GM23338 (cell line): ENCODE results near the gene TRHDE. TPM values are rescaled to one million over a fixed set of nuclear protein-coding genes. Genes with fewer than 3 reads are reported as not detected.

Source experiments
- ATAC-seq: fragments of 200-7000 bp; cut with Tn5 transposase; 3 replicates; pipeline ENCODE4 v1.9.1; 2020
- DNase-seq: peaks from one replicate; pipeline ENCODE4 v3.0.0-alpha.2; 2015; ENCODE audit warnings: low spot score
- H2AFZ ChIP-seq: fragments of 200-600 bp; sonication (generic); 2 replicates; pipeline ENCODE4 v1.8.0; 2016; ENCODE audit warnings: antibody characterized with exemption, mild to moderate bottlenecking, moderate library complexity
- H3F3A ChIP-seq: fragments of 200-600 bp; sonication (generic); replicated peaks from 2 replicates; pipeline ENCODE4 v1.8.0; 2017; ENCODE audit warnings: antibody characterized with exemption, mixed run types, low read depth
- H3K27ac ChIP-seq: fragments of 200-600 bp; sonication (generic); 2 replicates; pipeline ENCODE4 v1.6.1; 2016; ENCODE audit warnings: low read depth
- H3K27me3 ChIP-seq: fragments of 200-600 bp; sonication (generic); 2 replicates; pipeline ENCODE4 v1.8.0; 2016; ENCODE audit warnings: mild to moderate bottlenecking, mixed run types, moderate library complexity; ENCODE audit not compliant: insufficient read depth
- H3K36me3 ChIP-seq: fragments of 200-600 bp; sonication (generic); 2 replicates; pipeline ENCODE4 v1.8.0; 2016; ENCODE audit warnings: mild to moderate bottlenecking; ENCODE audit not compliant: insufficient read depth
- H3K4me1 ChIP-seq: fragments of 200-600 bp; sonication (generic); 2 replicates; pipeline ENCODE4 v1.8.0; 2016; ENCODE audit warnings: mild to moderate bottlenecking, moderate library complexity; ENCODE audit not compliant: insufficient read depth
- H3K4me2 ChIP-seq: fragments of 200-600 bp; sonication (generic); 2 replicates; pipeline ENCODE4 v1.7.1; 2017; ENCODE audit warnings: mixed run types
- H3K4me3 ChIP-seq: fragments of 200-600 bp; sonication (generic); 2 replicates; pipeline ENCODE4 v1.6.1; 2016; ENCODE audit warnings: mixed run types
- H3K79me2 ChIP-seq: fragments of 200-600 bp; sonication (generic); replicated peaks from 2 replicates; pipeline ENCODE4 v1.8.0; 2017; ENCODE audit warnings: mild to moderate bottlenecking; ENCODE audit not compliant: insufficient read depth
- H3K9me2 ChIP-seq: fragments of 200-600 bp; sonication (generic); 2 replicates; pipeline ENCODE4 v1.8.0; 2017; ENCODE audit not compliant: insufficient read depth
- H4K20me1 ChIP-seq: fragments of 200-600 bp; sonication (generic); replicated peaks from 2 replicates; pipeline ENCODE4 v1.8.0; 2017; ENCODE audit warnings: mild to moderate bottlenecking; ENCODE audit not compliant: insufficient read depth
- H3K27ac Mint-ChIP-seq: 2 replicates; pipeline ENCODE4 v1.8.0; 2020; ENCODE audit warnings: inconsistent platforms, mild to moderate bottlenecking, moderate library complexity, mixed read lengths
- H3K27me3 Mint-ChIP-seq: 3 replicates; pipeline ENCODE4 v1.8.0; 2022; ENCODE audit warnings: low read depth, mild to moderate bottlenecking, moderate library complexity, mixed read lengths, inconsistent platforms; ENCODE audit not compliant: insufficient read depth, poor library complexity
- H3K36me3 Mint-ChIP-seq: 3 replicates; pipeline ENCODE4 v1.8.0; 2021; ENCODE audit warnings: low read depth, mild to moderate bottlenecking, inconsistent platforms, moderate library complexity, mixed read lengths
- H3K4me1 Mint-ChIP-seq: 3 replicates; pipeline ENCODE4 v1.8.0; 2020; ENCODE audit warnings: mild to moderate bottlenecking, inconsistent platforms, mixed read lengths
- H3K4me3 Mint-ChIP-seq: 3 replicates; pipeline ENCODE4 v1.8.0; 2021; ENCODE audit warnings: moderate library complexity, mild to moderate bottlenecking, inconsistent platforms, mixed read lengths
- H3K9me3 Mint-ChIP-seq: 3 replicates; pipeline ENCODE4 v1.8.0; 2020; ENCODE audit warnings: moderate library complexity, mild to moderate bottlenecking, inconsistent platforms, mixed read lengths
- JUNB ChIP-seq: IDR thresholded peaks from one replicate; pipeline ENCODE4 v1.6.1; 2016; ENCODE audit warnings: antibody characterized with exemption; ENCODE audit not compliant: unreplicated experiment
- POLR2AphosphoS5 ChIP-seq: IDR thresholded peaks from 2 replicates; pipeline ENCODE4 v1.6.1; 2016; ENCODE audit warnings: antibody characterized with exemption, low read depth
- STAT1 ChIP-seq: IDR thresholded peaks from one replicate; pipeline ENCODE4 v1.6.1; 2016; ENCODE audit warnings: antibody characterized with exemption; ENCODE audit not compliant: unreplicated experiment
- ZNF114 ChIP-seq: fragments of 250-450 bp; sonication (Bioruptor Pico); IDR thresholded peaks from 2 replicates; pipeline ENCODE4 v1.5.0; 2020; ENCODE audit warnings: mild to moderate bottlenecking, moderate library complexity
- polyA plus RNA-seq: library from polyadenylated mRNA; unstranded; fragments of >200 nt; fragmentation: Nextera tagmentation; extraction: Ambion mirVana; gene quantifications from 2 replicates; pipeline ENCODE4 v1.2.1, GENCODE V29; 2016
- total RNA-seq: library from RNA; depleted of rRNA; stranded (reverse); fragments of >200 nt; shearing (Covaris generic); gene quantifications from 2 replicates; pipeline ENCODE4 v1.2.3, GENCODE V29; 2014
- TF ChIP-seq, protein P1 (sequence below): fragments of 250-450 bp; sonication (Bioruptor Pico); IDR thresholded peaks from 2 replicates; pipeline ENCODE4 v1.5.0; 2020; ENCODE audit warnings: mild to moderate bottlenecking, moderate library complexity
- TF ChIP-seq, protein P2 (sequence below): IDR thresholded peaks from 2 replicates; pipeline ENCODE4 v1.6.1; 2016; ENCODE audit warnings: antibody characterized with exemption

Gene TRHDE
- total and polyA plus RNA-seq, 2 experiments from 2014 or later = 1.3 to 7.7 TPM

DNA sequence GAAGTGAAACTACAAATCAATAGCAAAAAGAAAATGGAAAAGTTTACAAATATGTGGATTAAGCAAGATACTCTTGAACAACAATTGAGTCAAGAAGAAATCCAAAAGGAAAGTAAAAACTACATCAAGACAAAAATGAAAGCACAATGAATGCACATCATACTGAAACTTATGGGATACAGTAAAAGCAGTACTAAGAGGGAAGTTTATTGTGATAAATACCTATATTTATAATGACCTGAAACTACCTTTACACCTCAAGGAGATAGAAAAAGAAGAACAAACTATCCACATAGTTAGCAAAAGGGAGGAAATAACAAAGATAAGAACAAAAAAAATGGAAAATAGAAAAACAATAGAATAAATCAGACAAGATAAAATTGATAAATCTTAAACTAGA is 375.0 kb downstream of the TRHDE start:
- H3K4me2 ChIP-seq = no peak overlapping the region
- TF ChIP-seq POLR2AphosphoS5 = no peak
- TF ChIP-seq, protein P1, sequence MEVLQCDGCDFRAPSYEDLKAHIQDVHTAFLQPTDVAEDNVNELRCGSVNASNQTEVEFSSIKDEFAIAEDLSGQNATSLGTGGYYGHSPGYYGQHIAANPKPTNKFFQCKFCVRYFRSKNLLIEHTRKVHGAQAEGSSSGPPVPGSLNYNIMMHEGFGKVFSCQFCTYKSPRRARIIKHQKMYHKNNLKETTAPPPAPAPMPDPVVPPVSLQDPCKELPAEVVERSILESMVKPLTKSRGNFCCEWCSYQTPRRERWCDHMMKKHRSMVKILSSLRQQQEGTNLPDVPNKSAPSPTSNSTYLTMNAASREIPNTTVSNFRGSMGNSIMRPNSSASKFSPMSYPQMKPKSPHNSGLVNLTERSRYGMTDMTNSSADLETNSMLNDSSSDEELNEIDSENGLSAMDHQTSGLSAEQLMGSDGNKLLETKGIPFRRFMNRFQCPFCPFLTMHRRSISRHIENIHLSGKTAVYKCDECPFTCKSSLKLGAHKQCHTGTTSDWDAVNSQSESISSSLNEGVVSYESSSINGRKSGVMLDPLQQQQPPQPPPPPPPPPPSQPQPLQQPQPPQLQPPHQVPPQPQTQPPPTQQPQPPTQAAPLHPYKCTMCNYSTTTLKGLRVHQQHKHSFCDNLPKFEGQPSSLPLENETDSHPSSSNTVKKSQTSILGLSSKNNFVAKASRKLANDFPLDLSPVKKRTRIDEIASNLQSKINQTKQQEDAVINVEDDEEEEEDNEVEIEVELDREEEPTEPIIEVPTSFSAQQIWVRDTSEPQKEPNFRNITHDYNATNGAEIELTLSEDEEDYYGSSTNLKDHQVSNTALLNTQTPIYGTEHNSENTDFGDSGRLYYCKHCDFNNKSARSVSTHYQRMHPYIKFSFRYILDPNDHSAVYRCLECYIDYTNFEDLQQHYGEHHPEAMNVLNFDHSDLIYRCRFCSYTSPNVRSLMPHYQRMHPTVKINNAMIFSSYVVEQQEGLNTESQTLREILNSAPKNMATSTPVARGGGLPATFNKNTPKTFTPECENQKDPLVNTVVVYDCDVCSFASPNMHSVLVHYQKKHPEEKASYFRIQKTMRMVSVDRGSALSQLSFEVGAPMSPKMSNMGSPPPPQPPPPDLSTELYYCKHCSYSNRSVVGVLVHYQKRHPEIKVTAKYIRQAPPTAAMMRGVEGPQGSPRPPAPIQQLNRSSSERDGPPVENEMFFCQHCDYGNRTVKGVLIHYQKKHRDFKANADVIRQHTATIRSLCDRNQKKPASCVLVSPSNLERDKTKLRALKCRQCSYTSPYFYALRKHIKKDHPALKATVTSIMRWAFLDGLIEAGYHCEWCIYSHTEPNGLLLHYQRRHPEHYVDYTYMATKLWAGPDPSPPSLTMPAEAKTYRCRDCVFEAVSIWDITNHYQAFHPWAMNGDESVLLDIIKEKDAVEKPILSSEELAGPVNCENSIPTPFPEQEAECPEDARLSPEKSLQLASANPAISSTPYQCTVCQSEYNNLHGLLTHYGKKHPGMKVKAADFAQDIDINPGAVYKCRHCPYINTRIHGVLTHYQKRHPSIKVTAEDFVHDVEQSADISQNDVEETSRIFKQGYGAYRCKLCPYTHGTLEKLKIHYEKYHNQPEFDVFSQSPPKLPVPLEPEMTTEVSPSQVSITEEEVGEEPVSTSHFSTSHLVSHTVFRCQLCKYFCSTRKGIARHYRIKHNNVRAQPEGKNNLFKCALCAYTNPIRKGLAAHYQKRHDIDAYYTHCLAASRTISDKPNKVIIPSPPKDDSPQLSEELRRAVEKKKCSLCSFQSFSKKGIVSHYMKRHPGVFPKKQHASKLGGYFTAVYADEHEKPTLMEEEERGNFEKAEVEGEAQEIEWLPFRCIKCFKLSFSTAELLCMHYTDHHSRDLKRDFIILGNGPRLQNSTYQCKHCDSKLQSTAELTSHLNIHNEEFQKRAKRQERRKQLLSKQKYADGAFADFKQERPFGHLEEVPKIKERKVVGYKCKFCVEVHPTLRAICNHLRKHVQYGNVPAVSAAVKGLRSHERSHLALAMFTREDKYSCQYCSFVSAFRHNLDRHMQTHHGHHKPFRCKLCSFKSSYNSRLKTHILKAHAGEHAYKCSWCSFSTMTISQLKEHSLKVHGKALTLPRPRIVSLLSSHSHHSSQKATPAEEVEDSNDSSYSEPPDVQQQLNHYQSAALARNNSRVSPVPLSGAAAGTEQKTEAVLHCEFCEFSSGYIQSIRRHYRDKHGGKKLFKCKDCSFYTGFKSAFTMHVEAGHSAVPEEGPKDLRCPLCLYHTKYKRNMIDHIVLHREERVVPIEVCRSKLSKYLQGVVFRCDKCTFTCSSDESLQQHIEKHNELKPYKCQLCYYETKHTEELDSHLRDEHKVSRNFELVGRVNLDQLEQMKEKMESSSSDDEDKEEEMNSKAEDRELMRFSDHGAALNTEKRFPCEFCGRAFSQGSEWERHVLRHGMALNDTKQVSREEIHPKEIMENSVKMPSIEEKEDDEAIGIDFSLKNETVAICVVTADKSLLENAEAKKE = no peak
- TF ChIP-seq ZNF114 (CRISPR knock-in tag) = no peak

DNA sequence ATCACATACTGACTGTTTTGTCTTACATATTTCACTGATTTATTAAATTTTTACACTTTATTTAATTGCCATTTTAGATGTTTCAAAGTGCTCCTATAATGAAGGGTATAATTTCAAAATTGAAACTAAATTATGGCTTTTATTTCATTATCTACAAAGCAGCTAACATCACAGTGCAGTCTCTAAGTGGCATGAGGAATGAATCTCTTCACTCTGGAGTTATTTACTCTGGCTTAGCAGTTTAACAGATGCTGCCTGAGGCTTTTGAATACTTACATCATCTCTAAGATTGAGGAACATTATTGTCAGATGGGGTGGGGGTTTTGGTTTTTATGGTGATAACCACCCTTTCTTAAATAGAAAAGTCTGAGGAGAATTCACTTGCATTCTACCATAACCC is 386.4 kb downstream of the TRHDE start:
- no peak for DNase-seq
- no peaks in the 10 kb centered on the region for H3K36me3 Mint-ChIP-seq
- TF ChIP-seq JUNB (no peak), POLR2AphosphoS5 (no peak), STAT1 (no peak)
- TF ChIP-seq, protein P2, sequence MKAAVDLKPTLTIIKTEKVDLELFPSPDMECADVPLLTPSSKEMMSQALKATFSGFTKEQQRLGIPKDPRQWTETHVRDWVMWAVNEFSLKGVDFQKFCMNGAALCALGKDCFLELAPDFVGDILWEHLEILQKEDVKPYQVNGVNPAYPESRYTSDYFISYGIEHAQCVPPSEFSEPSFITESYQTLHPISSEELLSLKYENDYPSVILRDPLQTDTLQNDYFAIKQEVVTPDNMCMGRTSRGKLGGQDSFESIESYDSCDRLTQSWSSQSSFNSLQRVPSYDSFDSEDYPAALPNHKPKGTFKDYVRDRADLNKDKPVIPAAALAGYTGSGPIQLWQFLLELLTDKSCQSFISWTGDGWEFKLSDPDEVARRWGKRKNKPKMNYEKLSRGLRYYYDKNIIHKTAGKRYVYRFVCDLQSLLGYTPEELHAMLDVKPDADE = no peak
- TF ChIP-seq, protein P1 = no peak

More for the DNA sequence above, 375.0 kb downstream of the TRHDE start:
- H2AFZ ChIP-seq = no peak overlapping the region
- Mint-ChIP-seq H3K27ac (no peak overlapping the region), H3K27me3 (no peaks in the 10 kb centered on the region), H3K4me1 (no peaks in the 10 kb centered on the region), H3K4me3 (no peak overlapping the region), H3K36me3 (no peaks in the 10 kb centered on the region), H3K9me3 (no peaks in the 10 kb centered on the region)
- H3K27me3 ChIP-seq = no peaks in the 10 kb centered on the region
- H3F3A ChIP-seq = no peaks in the 10 kb centered on the region
- H3K27ac ChIP-seq = no peak overlapping the region
- peaks cover 5% of the 10 kb centered on the region; the same call in 1 of the 2 replicates for H3K9me2 ChIP-seq
- no peaks in the 10 kb centered on the region for H3K36me3 ChIP-seq
- no peak overlapping the region for H3K4me3 ChIP-seq
- no peaks in the 10 kb centered on the region for H4K20me1 ChIP-seq
- DNase-seq (no peak), ATAC-seq (no peak)
- H3K4me1 ChIP-seq = no peaks in the 10 kb centered on the region
- no peaks in the 10 kb centered on the region for H3K79me2 ChIP-seq

More for the DNA sequence above, 386.4 kb downstream of the TRHDE start:
- H3K36me3 ChIP-seq = no peaks in the 10 kb centered on the region
- no peak overlapping the region for H3K4me2 ChIP-seq
- no peak for ATAC-seq
- Mint-ChIP-seq H3K4me3 (no peak overlapping the region), H3K4me1 (no peaks in the 10 kb centered on the region), H3K27ac (0 out of 2 replicates have a peak overlapping the region, but pooled peaks have one; percentile 27), H3K27me3 (peaks cover 1% of the 10 kb centered on the region), H3K9me3 (no peaks in the 10 kb centered on the region)
- H3F3A ChIP-seq = no peaks in the 10 kb centered on the region
- H3K79me2 ChIP-seq = no peaks in the 10 kb centered on the region
- no peaks in the 10 kb centered on the region for H3K4me1 ChIP-seq
- H3K27me3 ChIP-seq = no peaks in the 10 kb centered on the region
- H3K27ac ChIP-seq = no peak overlapping the region
- H3K4me3 ChIP-seq = no peak overlapping the region
- H4K20me1 ChIP-seq = no peaks in the 10 kb centered on the region
- H3K9me2 ChIP-seq = no peaks in the 10 kb centered on the region; the same call in 1 of the 2 replicates
- H2AFZ ChIP-seq = no peak overlapping the region
